Activated B cell treated with CpG ODN at 0.5 μM for 24 hours (primary cell): ENCODE results near the gene ARHGEF10L. TPM values are rescaled to one million over a fixed set of nuclear protein-coding genes. Genes with fewer than 3 reads are reported as not detected.

Experiments
- ATAC-seq: fragments of 200-7000 bp; cut with Tn5 transposase; one replicate; pipeline ENCODE4 v1.10.0; 2021; ENCODE audit warnings: low read depth, mild to moderate bottlenecking, moderate library complexity
- CTCF ChIA-PET: fragments of 350-600 bp; sonication (Branson Sonifier 250); formaldehyde crosslinking; loops from one replicate; lab custom pipeline; 2021; ENCODE audit warnings: antibody characterized with exemption; lab: Charles Lee
- POLR2A ChIA-PET: fragments of 350-600 bp; sonication (Branson Sonifier 250); formaldehyde crosslinking; loops from one replicate; lab custom pipeline; 2021; ENCODE audit warnings: antibody characterized with exemption; lab: Charles Lee
- DNase-seq: peaks from one replicate; pipeline ENCODE4 v3.0.0; 2022
- H3K27ac Mint-ChIP-seq: one replicate; pipeline ENCODE4 v1.8.0; 2020; ENCODE audit warnings: mixed read lengths
- H3K27me3 Mint-ChIP-seq: one replicate; pipeline ENCODE4 v1.8.0; 2021; ENCODE audit warnings: mixed read lengths
- H3K36me3 Mint-ChIP-seq: one replicate; pipeline ENCODE4 v1.8.0; 2021; ENCODE audit warnings: low read depth, mixed read lengths
- H3K4me1 Mint-ChIP-seq: one replicate; pipeline ENCODE4 v1.8.0; 2021; ENCODE audit warnings: mixed read lengths
- H3K4me3 Mint-ChIP-seq: one replicate; pipeline ENCODE4 v1.8.0; 2020; ENCODE audit warnings: mild to moderate bottlenecking, mixed read lengths
- H3K9me3 Mint-ChIP-seq: one replicate; pipeline ENCODE4 v1.8.0; 2020; ENCODE audit warnings: mixed read lengths
- intact Hi-C: fragments of 100-400 bp; cut with micrococcal nuclease; formaldehyde crosslinking; loops from one replicate; pipeline ENCODE4 v1.15.1; 2024
- total RNA-seq: library from RNA; stranded (reverse); gene quantifications from 2 replicates; pipeline ENCODE4 v1.2.3, GENCODE V29; 2022
- TF ChIP-seq, protein P1 (sequence below): fragments of 200-600 bp; IDR thresholded peaks from one replicate; pipeline ENCODE4 v1.8.0; 2022; ENCODE audit warnings: antibody characterized with exemption, mild to moderate bottlenecking

The ARHGEF10L gene
- total RNA-seq, 1 donor from 2014 or later: 0.62 TPM

DNA sequence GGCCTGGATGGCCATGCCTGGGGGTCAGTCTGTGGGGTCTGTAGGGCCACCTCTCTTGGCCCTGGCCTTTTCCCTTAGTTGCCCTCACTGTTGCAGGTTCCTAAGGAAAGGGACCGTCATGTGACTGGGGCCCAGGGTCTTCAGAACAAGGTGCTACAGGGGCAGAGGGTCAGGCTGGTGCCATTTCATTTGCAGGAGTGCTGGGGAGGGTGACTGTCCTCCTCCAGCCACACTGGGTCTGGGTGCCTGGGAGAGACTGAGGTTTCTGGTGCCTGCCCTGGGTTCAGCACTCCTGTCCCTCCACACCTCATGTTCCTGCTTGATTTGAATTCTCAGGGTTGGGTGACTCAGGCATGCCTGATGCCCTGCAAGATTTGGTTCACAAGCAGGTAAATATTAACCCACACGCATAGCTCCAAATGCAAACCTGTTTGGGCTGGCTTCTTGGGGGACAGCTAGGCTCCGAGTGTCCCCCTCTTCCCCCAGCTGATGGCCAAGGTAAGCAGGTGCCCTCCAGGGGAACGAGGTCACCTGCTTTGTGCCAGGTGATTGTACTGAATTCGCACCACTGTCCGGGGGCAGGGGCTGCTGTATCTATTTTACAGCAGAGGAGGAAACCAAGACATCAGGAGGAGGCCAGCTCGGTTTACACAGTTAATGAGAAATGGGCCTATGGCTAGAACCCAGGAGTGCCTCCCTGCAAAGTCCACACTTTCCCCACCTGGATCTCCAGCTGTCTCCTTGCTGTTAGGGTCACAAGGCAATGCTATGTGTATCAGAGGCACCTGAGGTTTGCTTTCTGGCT is 20.3 kb downstream of the ARHGEF10L start:
- ATAC-seq (no peak), DNase-seq (no peak)
- H3K36me3 Mint-ChIP-seq: no peaks in the 10 kb centered on the region
- no peak overlapping the region for H3K27ac Mint-ChIP-seq
- H3K9me3 Mint-ChIP-seq: no peaks in the 10 kb centered on the region
- peaks cover 11% of the 10 kb centered on the region for H3K27me3 Mint-ChIP-seq
- TF ChIP-seq, protein P1, sequence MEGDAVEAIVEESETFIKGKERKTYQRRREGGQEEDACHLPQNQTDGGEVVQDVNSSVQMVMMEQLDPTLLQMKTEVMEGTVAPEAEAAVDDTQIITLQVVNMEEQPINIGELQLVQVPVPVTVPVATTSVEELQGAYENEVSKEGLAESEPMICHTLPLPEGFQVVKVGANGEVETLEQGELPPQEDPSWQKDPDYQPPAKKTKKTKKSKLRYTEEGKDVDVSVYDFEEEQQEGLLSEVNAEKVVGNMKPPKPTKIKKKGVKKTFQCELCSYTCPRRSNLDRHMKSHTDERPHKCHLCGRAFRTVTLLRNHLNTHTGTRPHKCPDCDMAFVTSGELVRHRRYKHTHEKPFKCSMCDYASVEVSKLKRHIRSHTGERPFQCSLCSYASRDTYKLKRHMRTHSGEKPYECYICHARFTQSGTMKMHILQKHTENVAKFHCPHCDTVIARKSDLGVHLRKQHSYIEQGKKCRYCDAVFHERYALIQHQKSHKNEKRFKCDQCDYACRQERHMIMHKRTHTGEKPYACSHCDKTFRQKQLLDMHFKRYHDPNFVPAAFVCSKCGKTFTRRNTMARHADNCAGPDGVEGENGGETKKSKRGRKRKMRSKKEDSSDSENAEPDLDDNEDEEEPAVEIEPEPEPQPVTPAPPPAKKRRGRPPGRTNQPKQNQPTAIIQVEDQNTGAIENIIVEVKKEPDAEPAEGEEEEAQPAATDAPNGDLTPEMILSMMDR: no peak
- ChIA-PET CTCF (no interaction called here), POLR2A (no interaction called here)
- H3K4me3 Mint-ChIP-seq: no peak overlapping the region
- intact Hi-C loops: no loop called here
- H3K4me1 Mint-ChIP-seq: no peaks in the 10 kb centered on the region

DNA sequence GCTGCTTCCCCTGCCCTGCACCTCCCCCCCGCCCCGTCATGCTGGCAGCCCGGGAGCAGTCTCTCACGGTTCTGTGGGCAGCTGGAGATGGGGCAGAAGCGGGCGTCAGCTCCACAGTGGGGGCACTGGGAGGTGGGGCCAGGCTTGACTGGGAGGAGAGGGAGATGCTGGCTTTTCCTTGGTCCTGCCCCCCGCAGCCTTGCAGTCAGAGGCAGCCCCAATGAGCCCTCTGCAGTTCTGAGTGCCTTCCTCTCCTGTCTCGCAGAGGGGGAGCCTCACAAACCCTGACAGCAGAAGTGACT is 21.7 kb downstream of the ARHGEF10L start:
- Mint-ChIP-seq H3K4me1 (no peaks in the 10 kb centered on the region), H3K27ac (no peak overlapping the region), H3K9me3 (no peaks in the 10 kb centered on the region), H3K27me3 (peaks cover 7% of the 10 kb centered on the region), H3K36me3 (no peaks in the 10 kb centered on the region), H3K4me3 (no peak overlapping the region)
- DNase-seq (no peak), ATAC-seq (no peak)
- CTCF ChIA-PET: no interaction called here
- POLR2A ChIA-PET: no interaction called here
- intact Hi-C loops: no loop called here
- TF ChIP-seq, protein P1: no peak

DNA sequence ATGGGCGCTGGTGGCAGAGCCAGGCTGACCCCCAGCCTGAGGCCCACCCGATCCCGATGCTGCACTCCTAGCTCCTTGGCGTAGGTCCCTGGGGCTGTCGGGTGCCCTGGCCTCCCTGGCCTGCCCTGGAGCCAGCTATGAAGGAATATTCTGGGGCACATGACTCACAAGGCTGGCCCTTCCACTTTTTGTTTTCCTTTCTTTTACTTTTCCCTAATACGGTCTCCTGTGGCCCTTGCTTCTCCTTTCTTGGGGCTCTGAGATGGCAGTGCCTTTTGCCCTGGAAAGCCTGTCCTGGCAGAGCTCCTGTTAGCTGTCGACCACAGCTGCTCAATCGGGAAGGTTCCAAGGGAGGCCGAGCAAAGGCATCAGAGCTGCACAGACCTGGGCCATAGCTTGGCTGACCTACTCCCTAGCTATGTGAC is 22.1 kb downstream of the ARHGEF10L start:
- H3K27me3 Mint-ChIP-seq: peaks cover 7% of the 10 kb centered on the region
- ATAC-seq: no peak
- TF ChIP-seq, protein P1: no peak
- no peaks in the 10 kb centered on the region for H3K9me3 Mint-ChIP-seq
- ChIA-PET CTCF (no interaction called here), POLR2A (no interaction called here)
- H3K4me1 Mint-ChIP-seq: no peaks in the 10 kb centered on the region
- no peak for DNase-seq
- H3K27ac Mint-ChIP-seq: no peak overlapping the region
- H3K4me3 Mint-ChIP-seq: no peak overlapping the region
- intact Hi-C loops: no loop called here
- H3K36me3 Mint-ChIP-seq: no peaks in the 10 kb centered on the region

DNA sequence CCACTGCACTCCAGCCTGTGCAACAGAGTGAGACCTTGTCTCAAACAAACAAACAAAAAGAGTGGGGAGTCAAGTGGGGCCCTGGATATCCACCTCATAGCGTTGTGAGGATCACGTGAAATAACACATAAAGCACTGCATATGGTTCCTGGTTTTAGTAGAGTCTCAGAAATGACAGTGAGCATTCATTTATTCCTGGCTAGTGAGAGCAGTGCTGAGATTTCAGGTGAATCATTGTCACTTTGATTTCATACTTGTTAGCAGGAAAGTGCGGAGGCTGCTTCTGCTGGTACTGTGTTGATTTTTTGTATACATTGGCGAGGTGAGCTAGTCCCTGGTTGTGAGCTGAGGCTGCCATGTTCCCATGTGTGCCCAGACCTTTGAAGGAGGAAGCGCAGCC is 22.9 kb downstream of the ARHGEF10L start:
- CTCF ChIA-PET: no interaction called here
- H3K27me3 Mint-ChIP-seq: peaks cover 9% of the 10 kb centered on the region
- no peaks in the 10 kb centered on the region for H3K36me3 Mint-ChIP-seq

DNA sequence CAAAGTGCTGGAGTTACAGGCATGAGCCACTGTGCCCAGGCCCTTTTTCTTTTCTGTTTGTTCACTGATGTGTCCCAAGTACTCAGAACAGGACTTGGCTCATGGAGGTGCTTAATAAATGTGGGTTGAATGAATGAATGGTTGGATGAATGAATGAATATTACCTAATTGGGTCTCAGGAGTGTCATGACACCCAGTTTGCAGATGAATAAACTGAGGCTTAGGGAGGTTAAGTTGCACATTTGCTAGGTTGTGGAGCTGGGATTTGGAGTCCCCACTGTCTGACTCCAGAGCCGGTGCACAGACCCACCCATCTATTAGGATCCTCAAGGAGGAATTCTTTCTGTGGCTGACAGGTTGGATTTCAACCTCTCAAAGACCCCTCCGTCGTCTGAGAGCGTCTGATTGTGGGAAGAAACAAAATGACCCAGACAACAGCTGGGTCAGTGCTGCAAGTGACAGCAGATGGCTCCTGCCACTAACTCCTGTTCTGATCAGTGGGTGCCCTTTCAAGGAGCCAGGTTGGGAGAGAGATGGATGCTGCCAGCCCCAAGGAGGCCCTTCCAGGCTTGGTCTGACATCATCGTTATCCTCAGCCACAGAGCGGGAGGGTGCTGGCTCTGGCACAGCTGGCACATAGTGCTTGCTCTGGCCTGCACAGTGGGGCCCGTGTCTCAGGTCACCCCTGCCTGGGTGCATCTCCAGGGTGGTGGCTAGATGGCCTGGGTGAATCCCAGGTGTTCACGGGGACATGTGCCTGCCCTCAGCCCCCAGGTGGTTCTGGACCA is 24.2 kb downstream of the ARHGEF10L start:
- H3K27me3 Mint-ChIP-seq: peaks cover 9% of the 10 kb centered on the region
- DNase-seq (no peak), ATAC-seq (no peak)
- no peaks in the 10 kb centered on the region for H3K4me1 Mint-ChIP-seq
- intact Hi-C loops: no loop called here
- ChIA-PET CTCF (no interaction called here), POLR2A (no interaction called here)
- TF ChIP-seq, protein P1: no peak
- no peaks in the 10 kb centered on the region for H3K36me3 Mint-ChIP-seq
- H3K4me3 Mint-ChIP-seq: no peak overlapping the region
- no peaks in the 10 kb centered on the region for H3K9me3 Mint-ChIP-seq
- no peak overlapping the region for H3K27ac Mint-ChIP-seq

More for the DNA sequence above, 22.9 kb downstream of the ARHGEF10L start:
- no peaks in the 10 kb centered on the region for H3K4me1 Mint-ChIP-seq
- POLR2A ChIA-PET: no interaction called here
- ATAC-seq (no peak), DNase-seq (no peak)
- H3K27ac Mint-ChIP-seq: no peak overlapping the region
- H3K9me3 Mint-ChIP-seq: no peaks in the 10 kb centered on the region
- H3K4me3 Mint-ChIP-seq: no peak overlapping the region
- TF ChIP-seq, protein P1: no peak
- intact Hi-C loops: no loop called here
